ENCODE data around the gene SSU72.
A peak's percentile ranks its signal among the peaks of the same experiment; 100 is the strongest.

Gene SSU72

DNA sequence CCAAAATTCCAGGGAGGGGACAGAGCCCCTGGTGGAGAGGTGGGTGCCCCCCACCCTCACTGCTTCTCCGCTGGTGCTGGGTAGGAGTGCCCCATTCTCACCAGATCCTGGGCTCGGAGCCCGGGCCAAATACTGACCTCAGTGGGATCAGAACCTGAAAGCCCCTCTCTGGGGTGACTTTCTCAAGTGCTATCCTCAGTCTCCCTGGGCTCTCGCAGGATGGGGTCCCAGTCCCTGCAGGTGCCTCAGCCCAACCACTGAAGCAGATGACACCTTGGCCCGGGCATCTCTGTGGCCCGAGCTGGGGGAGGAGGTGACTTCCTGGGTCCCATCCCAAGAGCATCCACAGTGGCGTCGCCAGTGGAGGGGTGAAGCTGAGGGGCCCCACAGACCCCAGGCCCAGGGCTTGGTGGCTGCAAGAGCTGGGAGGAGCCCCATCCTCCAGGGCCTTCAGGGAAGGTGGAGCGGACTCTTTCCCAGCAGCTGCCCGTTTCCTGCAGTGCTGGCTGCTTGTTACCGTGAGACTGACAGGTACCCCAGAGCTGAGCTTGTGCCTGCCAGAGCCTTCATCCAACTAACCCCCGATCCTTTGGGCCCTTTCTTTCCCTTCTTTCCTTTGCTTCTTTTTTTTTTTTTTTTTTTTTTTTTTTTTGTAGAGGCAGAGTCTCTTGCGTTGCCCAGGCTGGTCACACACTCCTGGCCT is 29.2 kb upstream of the SSU72 start:
- Histone ChIP-seq H3K79me2 (ENCODE audit: insufficient read depth, low read depth) (no peaks in the 10 kb centered on the region), H3K27me3 (ENCODE audit: insufficient read depth, low read depth) (peaks cover 9% of the 10 kb centered on the region), H3K4me3 (IDR thresholded peaks at IDR 0.05; ENCODE audit: insufficient read depth, low read depth, low read length) (no peak overlapping the region), H3K27ac (no peak overlapping the region), H3K4me1 (ENCODE audit: low read depth, poor library complexity, severe bottlenecking) (peaks cover 24% of the 10 kb centered on the region), H3K36me3 (ENCODE audit: insufficient read depth) (no peaks in the 10 kb centered on the region), H2AFZ (ENCODE audit: low read depth) (peak overlapping the region; percentile 51; the same call in 1 of the 2 replicates), H3K9ac (no peak overlapping the region), H3K4me2 (peak overlapping the region; percentile 71; the same call in 1 of the 2 replicates), H4K20me1 (ENCODE audit: insufficient read depth) (no peaks in the 10 kb centered on the region)
- TF ChIP-seq, protein P1, sequence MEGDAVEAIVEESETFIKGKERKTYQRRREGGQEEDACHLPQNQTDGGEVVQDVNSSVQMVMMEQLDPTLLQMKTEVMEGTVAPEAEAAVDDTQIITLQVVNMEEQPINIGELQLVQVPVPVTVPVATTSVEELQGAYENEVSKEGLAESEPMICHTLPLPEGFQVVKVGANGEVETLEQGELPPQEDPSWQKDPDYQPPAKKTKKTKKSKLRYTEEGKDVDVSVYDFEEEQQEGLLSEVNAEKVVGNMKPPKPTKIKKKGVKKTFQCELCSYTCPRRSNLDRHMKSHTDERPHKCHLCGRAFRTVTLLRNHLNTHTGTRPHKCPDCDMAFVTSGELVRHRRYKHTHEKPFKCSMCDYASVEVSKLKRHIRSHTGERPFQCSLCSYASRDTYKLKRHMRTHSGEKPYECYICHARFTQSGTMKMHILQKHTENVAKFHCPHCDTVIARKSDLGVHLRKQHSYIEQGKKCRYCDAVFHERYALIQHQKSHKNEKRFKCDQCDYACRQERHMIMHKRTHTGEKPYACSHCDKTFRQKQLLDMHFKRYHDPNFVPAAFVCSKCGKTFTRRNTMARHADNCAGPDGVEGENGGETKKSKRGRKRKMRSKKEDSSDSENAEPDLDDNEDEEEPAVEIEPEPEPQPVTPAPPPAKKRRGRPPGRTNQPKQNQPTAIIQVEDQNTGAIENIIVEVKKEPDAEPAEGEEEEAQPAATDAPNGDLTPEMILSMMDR (conservative IDR thresholded peaks at IDR 0.05; ENCODE audit: low read depth, low read length) = no peak

DNA sequence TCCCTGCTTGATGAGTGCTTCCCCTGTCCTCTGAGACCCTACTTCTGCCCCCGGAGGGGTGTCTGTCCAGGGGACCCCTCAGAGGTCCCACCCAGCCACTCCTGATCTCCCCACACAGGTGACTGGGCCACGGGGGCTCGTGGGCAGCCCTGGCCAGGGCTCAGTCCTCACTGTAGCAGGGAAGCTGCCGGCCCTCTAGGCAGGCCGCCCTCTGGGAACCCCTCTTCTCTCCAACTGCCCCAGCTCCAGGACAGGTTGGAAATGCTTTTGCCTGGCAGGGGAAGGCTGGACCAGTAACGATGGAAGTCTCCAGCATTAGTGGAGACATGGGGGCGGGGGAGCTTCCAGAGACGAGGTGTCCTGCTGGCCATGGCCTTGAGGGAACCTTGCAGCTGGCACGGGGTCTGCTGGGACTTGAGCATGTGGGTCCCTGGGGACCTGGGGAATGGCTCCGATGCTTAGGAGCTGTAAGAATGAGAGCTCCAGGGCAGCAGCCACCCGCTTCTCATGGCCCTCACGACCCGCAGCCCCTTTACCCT is 28.4 kb upstream of the SSU72 start:
- H3K27me3 ChIP-seq (ENCODE audit: insufficient read depth, low read depth) = peaks cover 16% of the 10 kb centered on the region
- no peak overlapping the region for H3K9ac ChIP-seq
- TF ChIP-seq, protein P1 (conservative IDR thresholded peaks at IDR 0.05; ENCODE audit: low read depth, low read length) = no peak
- no peak overlapping the region for H3K4me3 ChIP-seq (IDR thresholded peaks at IDR 0.05; ENCODE audit: insufficient read depth, low read depth, low read length)
- H4K20me1 ChIP-seq (ENCODE audit: insufficient read depth) = no peaks in the 10 kb centered on the region
- H3K4me1 ChIP-seq (ENCODE audit: low read depth, poor library complexity, severe bottlenecking) = peaks cover 25% of the 10 kb centered on the region
- peak overlapping the region; percentile 71 for H3K4me2 ChIP-seq
- peak overlapping the region; percentile 51; the same call in 1 of the 2 replicates for H2AFZ ChIP-seq (ENCODE audit: low read depth)
- no peak overlapping the region for H3K27ac ChIP-seq
- no peaks in the 10 kb centered on the region for H3K36me3 ChIP-seq (ENCODE audit: insufficient read depth)
- no peaks in the 10 kb centered on the region for H3K79me2 ChIP-seq (ENCODE audit: insufficient read depth, low read depth)

DNA sequence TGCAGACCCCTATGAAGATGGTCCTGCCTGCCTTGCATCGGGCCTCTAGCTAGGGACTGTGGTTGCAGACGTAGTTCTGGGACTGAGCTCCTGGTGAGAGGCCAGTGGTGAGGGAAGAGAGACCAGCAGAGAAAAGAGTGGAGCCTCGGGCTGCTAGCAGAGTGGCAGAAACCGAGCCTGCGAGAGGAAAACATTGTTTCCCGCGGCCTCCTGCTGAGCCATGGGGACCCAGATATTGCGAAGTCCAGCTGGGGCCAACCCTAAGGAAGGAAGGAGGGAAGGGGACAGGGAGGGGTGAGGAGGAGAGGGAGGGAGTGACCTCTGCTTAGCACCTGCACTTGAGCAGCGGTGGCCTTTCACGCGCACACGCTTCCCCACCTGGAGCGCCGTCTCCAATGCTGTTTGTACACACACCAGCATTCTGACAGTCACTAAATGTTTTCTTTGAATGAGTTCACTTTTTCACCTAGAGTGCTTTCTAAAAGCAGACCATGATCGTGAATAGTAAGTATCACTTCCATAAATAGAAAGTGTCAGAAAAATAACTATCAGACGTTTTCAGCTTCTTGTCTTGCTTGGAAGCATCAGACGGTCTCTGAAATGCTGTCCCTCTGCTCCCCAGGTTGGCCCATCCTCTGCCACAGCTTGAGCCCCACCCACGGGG is 27.8 kb upstream of the SSU72 start:
- no peaks in the 10 kb centered on the region for H4K20me1 ChIP-seq (ENCODE audit: insufficient read depth)
- H3K4me2 ChIP-seq = peak overlapping the region; percentile 71
- no peak overlapping the region for H3K4me3 ChIP-seq (IDR thresholded peaks at IDR 0.05; ENCODE audit: insufficient read depth, low read depth, low read length)
- H3K27me3 ChIP-seq (ENCODE audit: insufficient read depth, low read depth) = peaks cover 17% of the 10 kb centered on the region
- peaks cover 31% of the 10 kb centered on the region for H3K4me1 ChIP-seq (ENCODE audit: low read depth, poor library complexity, severe bottlenecking)
- TF ChIP-seq, protein P1 (conservative IDR thresholded peaks at IDR 0.05; ENCODE audit: low read depth, low read length) = no peak
- H3K9ac ChIP-seq = peak overlapping the region; percentile 8; the same call in 1 of the 2 replicates
- no peaks in the 10 kb centered on the region for H3K36me3 ChIP-seq (ENCODE audit: insufficient read depth)
- no peaks in the 10 kb centered on the region for H3K79me2 ChIP-seq (ENCODE audit: insufficient read depth, low read depth)
- no peak overlapping the region for H3K27ac ChIP-seq
- peak overlapping the region; percentile 51; the same call in 1 of the 2 replicates for H2AFZ ChIP-seq (ENCODE audit: low read depth)

DNA sequence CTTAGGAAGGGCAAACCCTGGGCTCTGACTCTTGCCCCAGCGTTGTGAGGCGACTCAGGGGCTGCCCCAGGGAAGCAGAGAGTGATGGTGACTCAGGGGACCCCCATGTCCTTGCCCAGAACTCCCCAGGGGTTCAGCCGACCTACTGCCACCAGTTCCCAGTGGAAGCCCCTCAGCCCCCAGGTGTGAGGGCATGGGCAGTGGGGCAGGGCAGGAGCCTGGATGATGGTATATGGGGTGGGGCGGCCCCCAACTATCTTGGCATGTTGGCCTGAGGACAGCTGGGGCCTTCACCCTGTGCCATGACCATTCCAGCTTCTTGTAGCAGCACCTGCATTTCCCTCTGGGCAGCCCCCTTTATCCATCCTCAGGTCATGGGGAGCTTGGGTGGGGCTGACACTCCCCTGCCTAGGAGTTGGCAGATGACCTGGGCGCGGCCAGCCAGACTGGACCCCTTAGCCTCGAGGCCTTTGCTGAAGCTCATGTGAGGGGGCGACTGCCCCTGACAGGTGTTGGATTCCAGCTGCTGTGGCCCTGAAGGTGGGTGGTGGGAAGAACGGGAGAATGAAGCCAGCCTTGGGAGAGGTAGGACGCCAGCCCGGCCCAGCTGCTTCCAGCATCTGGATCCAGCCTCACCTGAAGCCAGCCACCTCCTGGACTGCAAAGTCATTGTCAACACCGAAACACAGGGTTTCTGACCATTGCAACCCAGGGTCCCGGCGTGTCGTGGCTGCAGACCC is 27.1 kb upstream of the SSU72 start:
- H3K4me2 ChIP-seq = peak overlapping the region; percentile 71; the same call in 1 of the 2 replicates
- TF ChIP-seq, protein P1 (conservative IDR thresholded peaks at IDR 0.05; ENCODE audit: low read depth, low read length) = no peak

More for the DNA sequence above, 27.1 kb upstream of the SSU72 start:
- H3K4me3 ChIP-seq (IDR thresholded peaks at IDR 0.05; ENCODE audit: insufficient read depth, low read depth, low read length) = no peak overlapping the region
- H3K9ac ChIP-seq = peak overlapping the region; percentile 8; the same call in 1 of the 2 replicates
- H3K4me1 ChIP-seq (ENCODE audit: low read depth, poor library complexity, severe bottlenecking) = peaks cover 32% of the 10 kb centered on the region
- H3K27ac ChIP-seq = no peak overlapping the region
- H3K79me2 ChIP-seq (ENCODE audit: insufficient read depth, low read depth) = no peaks in the 10 kb centered on the region
- no peaks in the 10 kb centered on the region for H3K36me3 ChIP-seq (ENCODE audit: insufficient read depth)
- H2AFZ ChIP-seq (ENCODE audit: low read depth) = peak overlapping the region; percentile 51; the same call in 1 of the 2 replicates
- peaks cover 21% of the 10 kb centered on the region for H3K27me3 ChIP-seq (ENCODE audit: insufficient read depth, low read depth)
- no peaks in the 10 kb centered on the region for H4K20me1 ChIP-seq (ENCODE audit: insufficient read depth)
